Endothelial cell of umbilical vein (primary cell): Measurements from ENCODE around the gene EIF2S2. TPM values are rescaled to one million over a fixed set of nuclear protein-coding genes. Genes with fewer than 3 reads are reported as not detected.
A peak's percentile ranks its signal among the peaks of the same experiment; 100 is the strongest.

Experiments used
- BruUV-seq: library from RNA; stranded (reverse); fragments of 400-500 nt; replicated peaks from 2 replicates; lab custom pipeline; 2021; lab: Mats Ljungman, UMichigan
- CTCF ChIA-PET: fragments of 300-600, 350-600 bp; sonication (Branson Sonifier 250); formaldehyde crosslinking; loops from one replicate; lab custom pipeline; 2021; ENCODE audit warnings: antibody characterized with exemption, inconsistent platforms; lab: Charles Lee
- POLR2A ChIA-PET: fragments of 300-600, 350-600 bp; sonication (Branson Sonifier 250); formaldehyde crosslinking; loops from one replicate; lab custom pipeline; 2021; ENCODE audit warnings: antibody characterized with exemption, inconsistent platforms; lab: Charles Lee
- DNase-seq: peaks from one replicate; pipeline ENCODE4 v3.0.0-alpha.2; 2011; ENCODE audit warnings: low read depth, low spot score
- FAIRE-seq: peaks from 2 replicates; lab custom pipeline; 2011; peaks lifted over from hg19 to GRCh38; lab: Jason Lieb, UNC
- H2AFZ ChIP-seq: 2 replicates; pipeline ENCODE4 v1.6.0; 2012; ENCODE audit warnings: low read depth, low read length, control low read depth, inconsistent platforms
- H3K27ac ChIP-seq: 2 replicates; pipeline ENCODE4 v1.5.1; 2011; ENCODE audit warnings: low read depth, mild to moderate bottlenecking, control low read depth, low read length, moderate library complexity; ENCODE audit not compliant: insufficient read depth
- H3K27me3 ChIP-seq, 2 experiments: 2 replicates each; pipeline versions ENCODE4 v1.6.0 to v1.6.1; 2011; ENCODE audit warnings: low read length in 2 of 2, mixed read lengths in 1 of 2; ENCODE audit not compliant: control insufficient read depth in 2 of 2, insufficient read depth in 2 of 2
- H3K36me3 ChIP-seq, 2 experiments: 2 replicates in 1 of 2; 3 replicates in 1 of 2; pipeline ENCODE4 v1.5.1; 2011; ENCODE audit warnings: low read length in 2 of 2, mild to moderate bottlenecking in 1 of 2, moderate library complexity in 1 of 2; ENCODE audit not compliant: control insufficient read depth in 2 of 2, insufficient read depth in 2 of 2; ENCODE audit errors: extremely low read depth in 1 of 2
- H3K4me1 ChIP-seq: 3 replicates; pipeline ENCODE4 v1.5.1; 2011; ENCODE audit warnings: mild to moderate bottlenecking, low read length; ENCODE audit not compliant: control insufficient read depth, insufficient read depth; ENCODE audit errors: extremely low read depth
- H3K4me2 ChIP-seq: 2 replicates; pipeline ENCODE4 v1.6.1; 2011; ENCODE audit warnings: low read length, control low read depth, mixed read lengths; ENCODE audit not compliant: insufficient read depth
- H3K4me3 ChIP-seq, 3 experiments: fragments of 200-600 bp in 1 of 3; sonication (generic), shearing (Covaris generic) in 1 of 3; replicated peaks in 1 of 3; 2 replicates each; pipeline ENCODE4 v1.5.1; 2011 to 2016; ENCODE audit warnings: control low read depth in 3 of 3, low read length in 3 of 3, mild to moderate bottlenecking in 2 of 3, inconsistent platforms in 1 of 3, low read depth in 1 of 3, moderate library complexity in 1 of 3; ENCODE audit not compliant: insufficient read depth in 1 of 3
- H3K79me2 ChIP-seq: 2 replicates; pipeline ENCODE4 v1.6.0; 2012; ENCODE audit warnings: low read length, inconsistent platforms; ENCODE audit not compliant: control insufficient read depth, insufficient read depth
- H3K9ac ChIP-seq: replicated peaks from 2 replicates; pipeline ENCODE3; 2011; ENCODE audit warnings: low read length, control low read depth; ENCODE audit not compliant: insufficient read depth; ENCODE audit errors: extremely low read depth
- H3K9me1 ChIP-seq: replicated peaks from 3 replicates; pipeline ENCODE4 v1.6.0; 2011; ENCODE audit warnings: mild to moderate bottlenecking, low read length; ENCODE audit not compliant: control insufficient read depth, insufficient read depth; ENCODE audit errors: extremely low read depth
- H3K9me3 ChIP-seq: replicated peaks from 2 replicates; pipeline ENCODE4 v1.5.1; 2012; ENCODE audit warnings: low read length, inconsistent platforms; ENCODE audit not compliant: control insufficient read depth, insufficient read depth
- H4K20me1 ChIP-seq: replicated peaks from 2 replicates; pipeline ENCODE3; 2011; ENCODE audit warnings: mild to moderate bottlenecking, low read length; ENCODE audit not compliant: control insufficient read depth, insufficient read depth; ENCODE audit errors: extremely low read depth
- EZH2 ChIP-seq: IDR thresholded peaks from 2 replicates; pipeline ENCODE4 v1.6.1; 2012; ENCODE audit warnings: borderline replicate concordance, low read depth, mild to moderate bottlenecking, moderate library complexity, low read length, inconsistent platforms; ENCODE audit not compliant: severe bottlenecking
- FOS ChIP-seq: IDR thresholded peaks from 2 replicates; pipeline ENCODE4 v1.6.1; 2011; ENCODE audit warnings: mild to moderate bottlenecking, low read length, moderate library complexity, borderline replicate concordance; ENCODE audit not compliant: insufficient read depth
- GATA2 ChIP-seq: IDR thresholded peaks from 2 replicates; pipeline ENCODE4 v1.7.0; 2011; ENCODE audit warnings: low read depth, mild to moderate bottlenecking, moderate library complexity, mixed read lengths, low read length; ENCODE audit not compliant: insufficient read length, insufficient read depth
- JUN ChIP-seq: IDR thresholded peaks from 2 replicates; pipeline ENCODE4 v1.6.1; 2011; ENCODE audit warnings: borderline replicate concordance, low read depth; ENCODE audit not compliant: insufficient read length, insufficient read depth
- MYC ChIP-seq: IDR thresholded peaks from one replicate; pipeline ENCODE4 v1.6.1; 2011; ENCODE audit warnings: mild to moderate bottlenecking, low read depth, low read length
- POLR2A ChIP-seq: IDR thresholded peaks from 2 replicates; pipeline ENCODE4 v1.6.1; 2012; ENCODE audit warnings: low read depth, mild to moderate bottlenecking, control low read depth, low read length
- POLR2AphosphoS5 ChIP-seq: IDR thresholded peaks from 2 replicates; pipeline ENCODE4 v1.6.1; 2012; ENCODE audit warnings: low read depth, mild to moderate bottlenecking, control low read depth, low read length, moderate library complexity; ENCODE audit not compliant: insufficient read depth
- dilution Hi-C: fragments of 300-500 bp; cut with MboI; formaldehyde crosslinking; loops from one replicate; pipeline ENCODE4 v1.15.0; 2019; ENCODE audit warnings: low sequenced_read_pairs; ENCODE audit not compliant: extremely low pct_ligation_motif_present
- intact Hi-C: fragments of 100-400 bp; cut with micrococcal nuclease; formaldehyde crosslinking; loops from one replicate; pipeline ENCODE4 v1.10.0; 2022
- polyA plus RNA-seq, 4 experiments: library from polyadenylated mRNA; depleted of rRNA in 3 of 4; stranded (reverse) in 3 of 4; unstranded in 1 of 4; fragments of >200 nt; gene quantifications; 2 replicates each; pipeline versions ENCODE4 v1.2.1 to v1.2.3, GENCODE V29; 2011 to 2012; ENCODE audit warnings: missing spikeins in 1 of 4
- total RNA-seq: library from RNA; stranded (reverse); gene quantifications from 2 replicates; pipeline ENCODE4 v1.2.3, GENCODE V29; 2021
- TF ChIP-seq, protein P1 (sequence below), 2 donors: IDR thresholded peaks; 1 replicate in 1 of 2; 2 replicates in 1 of 2; pipeline ENCODE4 v1.5.1; 2011; ENCODE audit warnings: low read length in 2 of 2, mild to moderate bottlenecking in 2 of 2, moderate library complexity in 2 of 2, control low read depth in 1 of 2, inconsistent platforms in 1 of 2, low read depth in 1 of 2; ENCODE audit not compliant: insufficient read depth in 1 of 2; ENCODE audit errors: extremely low read depth in 1 of 2
- TF ChIP-seq, protein P2 (sequence below): IDR thresholded peaks from 2 replicates; pipeline ENCODE4 v1.6.1; 2011; ENCODE audit not compliant: insufficient read depth, insufficient read length

Gene EIF2S2
- total and polyA plus RNA-seq, 2 donors (not counting 3 experiments of a cell fraction or from before 2014, with no cell fraction given), result 38.8 to 99.3 TPM

GRCh38 chr20:34129518-34130162 lies 17.6 kb upstream of the EIF2S2 start:
- H3K4me1 ChIP-seq, result peaks cover 3% of the 10 kb centered on the region
- H3K36me3 ChIP-seq, result no peaks in the 10 kb centered on the region
- no peaks in the 10 kb centered on the region for H4K20me1 ChIP-seq
- peak overlapping the region; percentile 53 for H2AFZ ChIP-seq
- ChIA-PET CTCF (interaction anchor here (0.5 to 3.9 kb wide), 7 partner anchors 8 to 644 kb away, joined by 3 to 30 read pairs (median 4); partner anchors contain the start of gene EIF2S2), POLR2A (interaction anchor here (0.7 kb wide), 1 partner anchor 17 kb away, joined by 4 read pairs; the partner anchor contains the start of gene EIF2S2)
- FAIRE-seq, result peak; percentile 82
- no peak overlapping the region for H3K4me3 ChIP-seq
- H3K9me3 ChIP-seq, result no peaks in the 10 kb centered on the region
- H3K27me3 ChIP-seq, result no peaks in the 10 kb centered on the region
- H3K9me1 ChIP-seq, result no peaks in the 10 kb centered on the region
- H3K9ac ChIP-seq, result no peak overlapping the region
- no peak for TF ChIP-seq GATA2
- TF ChIP-seq MYC, result no peak
- TF ChIP-seq, protein P1, sequence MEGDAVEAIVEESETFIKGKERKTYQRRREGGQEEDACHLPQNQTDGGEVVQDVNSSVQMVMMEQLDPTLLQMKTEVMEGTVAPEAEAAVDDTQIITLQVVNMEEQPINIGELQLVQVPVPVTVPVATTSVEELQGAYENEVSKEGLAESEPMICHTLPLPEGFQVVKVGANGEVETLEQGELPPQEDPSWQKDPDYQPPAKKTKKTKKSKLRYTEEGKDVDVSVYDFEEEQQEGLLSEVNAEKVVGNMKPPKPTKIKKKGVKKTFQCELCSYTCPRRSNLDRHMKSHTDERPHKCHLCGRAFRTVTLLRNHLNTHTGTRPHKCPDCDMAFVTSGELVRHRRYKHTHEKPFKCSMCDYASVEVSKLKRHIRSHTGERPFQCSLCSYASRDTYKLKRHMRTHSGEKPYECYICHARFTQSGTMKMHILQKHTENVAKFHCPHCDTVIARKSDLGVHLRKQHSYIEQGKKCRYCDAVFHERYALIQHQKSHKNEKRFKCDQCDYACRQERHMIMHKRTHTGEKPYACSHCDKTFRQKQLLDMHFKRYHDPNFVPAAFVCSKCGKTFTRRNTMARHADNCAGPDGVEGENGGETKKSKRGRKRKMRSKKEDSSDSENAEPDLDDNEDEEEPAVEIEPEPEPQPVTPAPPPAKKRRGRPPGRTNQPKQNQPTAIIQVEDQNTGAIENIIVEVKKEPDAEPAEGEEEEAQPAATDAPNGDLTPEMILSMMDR (IDR thresholded peaks at IDR 0.05; ENCODE audit: extremely low read depth in 1 of 2, insufficient read depth in 1 of 2, low read depth in 1 of 2, low read length in 2 of 2), result peak; percentile 61 to 76
- no peak for TF ChIP-seq POLR2A
- no peaks in the 10 kb centered on the region for H3K79me2 ChIP-seq
- H3K27ac ChIP-seq, result no peak overlapping the region
- intact Hi-C loops, result loop anchor here (1.0 to 5.0 kb wide), 8 partner anchors 17 to 461 kb away; partner anchors contain the start of genes EIF2S2 and ZNF341
- BruUV-seq, result no TSS peak
- DNase-seq, result peak; percentile 78
- peak overlapping the region; percentile 24 for H3K4me2 ChIP-seq
- dilution Hi-C loops, result no loop called here

DNA sequence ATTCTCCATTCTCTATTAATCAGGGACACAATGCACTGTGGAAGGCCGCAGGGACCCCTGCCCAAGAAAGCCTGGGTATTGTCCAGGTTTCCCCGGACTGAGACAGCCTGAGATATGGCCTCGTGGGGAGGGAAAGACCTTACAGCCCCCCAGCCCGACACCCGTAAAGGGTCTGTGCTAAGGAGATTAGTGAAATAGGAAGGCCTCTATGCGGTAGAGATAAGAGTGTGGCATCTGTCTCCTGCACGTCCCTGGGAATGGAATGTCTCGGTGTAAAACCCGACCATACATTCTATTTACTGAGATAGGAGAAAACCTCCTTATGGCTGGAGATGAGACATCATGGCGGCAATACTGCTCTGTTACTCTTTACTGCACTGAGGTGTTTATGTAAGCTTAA lies 15.7 kb upstream of the EIF2S2 start:
- no peaks in the 10 kb centered on the region for H3K36me3 ChIP-seq
- POLR2A ChIA-PET, result no interaction called here
- no peaks in the 10 kb centered on the region for H3K9me1 ChIP-seq
- CTCF ChIA-PET, result interaction anchor here (1.1 to 3.9 kb wide), 3 partner anchors 15 to 265 kb away, joined by 3 to 30 read pairs (median 15); partner anchors contain the start of gene EIF2S2
- no peak for FAIRE-seq
- no peak for DNase-seq
- peaks cover 3% of the 10 kb centered on the region for H3K4me1 ChIP-seq
- no peak overlapping the region for H3K4me2 ChIP-seq
- no peak overlapping the region for H3K4me3 ChIP-seq
- no peaks in the 10 kb centered on the region for H3K27me3 ChIP-seq
- no TSS peak for BruUV-seq
- TF ChIP-seq, protein P2, sequence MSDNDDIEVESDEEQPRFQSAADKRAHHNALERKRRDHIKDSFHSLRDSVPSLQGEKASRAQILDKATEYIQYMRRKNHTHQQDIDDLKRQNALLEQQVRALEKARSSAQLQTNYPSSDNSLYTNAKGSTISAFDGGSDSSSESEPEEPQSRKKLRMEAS, result no peak
- TF ChIP-seq POLR2A, result no peak
- TF ChIP-seq MYC, result no peak
- no peak for TF ChIP-seq EZH2
- TF ChIP-seq POLR2AphosphoS5, result no peak
- TF ChIP-seq, protein P1 (IDR thresholded peaks at IDR 0.05; ENCODE audit: extremely low read depth in 1 of 2, insufficient read depth in 1 of 2, low read depth in 1 of 2, low read length in 2 of 2), result no peak
- no peak for TF ChIP-seq JUN
- TF ChIP-seq GATA2, result no peak
- no peak for TF ChIP-seq FOS
- H4K20me1 ChIP-seq, result no peaks in the 10 kb centered on the region
- dilution Hi-C loops, result no loop called here
- H3K27ac ChIP-seq, result no peak overlapping the region
- no peaks in the 10 kb centered on the region for H3K9me3 ChIP-seq
- no peak overlapping the region for H2AFZ ChIP-seq
- H3K9ac ChIP-seq, result no peak overlapping the region
- intact Hi-C loops, result loop anchor here (2.0 to 5.0 kb wide), 2 partner anchors 15 to 395 kb away; partner anchors contain the start of genes EIF2S2 and ZNF341
- no peaks in the 10 kb centered on the region for H3K79me2 ChIP-seq
